Testis (tissue), 3 donors: ENCODE results near the gene FUT1. TPM values are rescaled to one million over a fixed set of nuclear protein-coding genes. Genes with fewer than 3 reads are reported as not detected.

Source experiments
- DNase-seq: peaks from one replicate; pipeline ENCODE4 v3.0.0-alpha.2; 2019
- H3K27ac ChIP-seq, 2 donors: fragments of 200-600 bp; sonication (generic); one replicate each; pipeline ENCODE4 v1.5.1; 2019
- H3K27me3 ChIP-seq: fragments of 200-600 bp; sonication (generic); one replicate; pipeline ENCODE4 v1.5.1; 2019
- H3K36me3 ChIP-seq: fragments of 200-600 bp; sonication (generic); one replicate; pipeline ENCODE4 v1.5.1; 2017; ENCODE audit warnings: low read depth; ENCODE audit errors: missing control alignments
- H3K4me1 ChIP-seq: fragments of 200-600 bp; sonication (generic); one replicate; pipeline ENCODE4 v1.5.1; 2019
- H3K4me3 ChIP-seq, 2 donors: fragments of 200-600 bp; sonication (generic); one replicate each; pipeline ENCODE4 v1.5.1; 2017 to 2019
- H3K9me3 ChIP-seq: fragments of 200-600 bp; sonication (generic); one replicate; pipeline ENCODE4 v1.5.1; 2017
- CTCF ChIP-seq, 3 experiments: fragments of 450-650 bp in 2 of 3; fragments of 200-600 bp in 1 of 3; sonication (generic) in 1 of 3; IDR thresholded peaks; one replicate each; pipeline ENCODE4 v1.5.1; 2016 to 2019; ENCODE audit warnings: antibody characterized with exemption in 3 of 3, mild to moderate bottlenecking in 2 of 3, moderate library complexity in 1 of 3
- POLR2A ChIP-seq: fragments of 450-650 bp; IDR thresholded peaks from one replicate; pipeline ENCODE4 v1.6.1; 2017; ENCODE audit warnings: antibody characterized with exemption, mild to moderate bottlenecking, moderate library complexity
- WGBS, 2 donors: methylation state at CpG; one replicate each; pipeline ENCODE4 v1.1.5; 2018; 5-methylcytosine and 5-hydroxymethylcytosine counted together
- intact Hi-C: fragments of 100-400 bp; cut with DNase I; formaldehyde crosslinking; loops from one replicate; pipeline ENCODE4 v1.15.1; 2023; ENCODE audit warnings: low total_unique reads
- polyA plus RNA-seq: library from polyadenylated mRNA; stranded (reverse); fragments of 350-450 nt; fragmentation: Illumina TruSeq; extraction: RNeasy Lipid Tissue Mini Kit (QIAGEN cat#74804); gene quantifications from one replicate; pipeline ENCODE4 v1.2.3, GENCODE V29; 2014; ENCODE audit warnings: low read depth, low replicate concordance; ENCODE audit not compliant: insufficient read depth
- total RNA-seq, 2 donors: library from RNA; depleted of rRNA; stranded (reverse); fragments of >200 nt; gene quantifications; one replicate each; pipeline ENCODE4 v1.2.3, GENCODE V29; 2016

FUT1 gene
- total and polyA plus RNA-seq, 3 donors from 2014 or later, result 2.0 to 5.1 (median 3.6) TPM

- 77 to 86% methylated on average over 5 to 12 of the region's 12 CpGs for WGBS, 2 donors
- H3K4me3 ChIP-seq, result no peak overlapping the region
- intact Hi-C loops, result no loop called here
- H3K27me3 ChIP-seq, result no peaks in the 10 kb centered on the region
- no peak for DNase-seq
- H3K36me3 ChIP-seq, result no peaks in the 10 kb centered on the region
- no peaks in the 10 kb centered on the region for H3K9me3 ChIP-seq
- TF ChIP-seq CTCF (IDR thresholded peaks at IDR 0.05) (no peak), POLR2A (no peak)
- H3K27ac ChIP-seq, result peak overlapping the region in 1 of 2 donors; percentile 10
- H3K4me1 ChIP-seq, result peaks cover 17% of the 10 kb centered on the region
These were observed 4.7 kb upstream of the FUT1 start for GRCh38 chr19:48757089-48757675.

DNA sequence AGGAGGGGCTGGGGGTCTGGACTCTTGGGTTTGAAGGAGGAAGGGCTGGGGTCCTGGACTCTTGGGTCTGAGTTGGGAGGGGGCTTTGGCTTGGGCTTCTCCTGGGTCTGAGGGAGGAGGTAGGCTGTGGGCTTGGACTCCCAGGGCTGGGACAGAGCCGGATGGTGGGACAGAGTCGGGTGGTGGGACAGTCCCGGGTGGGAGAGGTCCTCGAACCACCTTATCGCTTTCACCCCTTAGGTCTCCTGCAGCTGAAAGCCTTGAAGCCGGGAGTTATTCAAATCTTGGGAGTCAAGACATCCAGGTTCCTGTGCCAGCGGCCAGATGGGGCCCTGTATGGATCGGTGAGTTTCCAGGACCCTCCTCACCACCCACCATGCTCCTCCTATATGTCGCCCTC is 4.2 kb upstream of the FUT1 start:
- H3K36me3 ChIP-seq, result no peaks in the 10 kb centered on the region
- H3K9me3 ChIP-seq, result no peaks in the 10 kb centered on the region
- peaks cover 19% of the 10 kb centered on the region for H3K4me1 ChIP-seq
- 80 to 82% methylated on average over 9 of the region's 9 CpGs for WGBS, 2 donors
- TF ChIP-seq CTCF (IDR thresholded peaks at IDR 0.05) (no peak), POLR2A (no peak)
- no peak for DNase-seq
- intact Hi-C loops, result no loop called here
- no peak overlapping the region for H3K4me3 ChIP-seq
- H3K27ac ChIP-seq, result no peak overlapping the region
- H3K27me3 ChIP-seq, result no peaks in the 10 kb centered on the region

DNA sequence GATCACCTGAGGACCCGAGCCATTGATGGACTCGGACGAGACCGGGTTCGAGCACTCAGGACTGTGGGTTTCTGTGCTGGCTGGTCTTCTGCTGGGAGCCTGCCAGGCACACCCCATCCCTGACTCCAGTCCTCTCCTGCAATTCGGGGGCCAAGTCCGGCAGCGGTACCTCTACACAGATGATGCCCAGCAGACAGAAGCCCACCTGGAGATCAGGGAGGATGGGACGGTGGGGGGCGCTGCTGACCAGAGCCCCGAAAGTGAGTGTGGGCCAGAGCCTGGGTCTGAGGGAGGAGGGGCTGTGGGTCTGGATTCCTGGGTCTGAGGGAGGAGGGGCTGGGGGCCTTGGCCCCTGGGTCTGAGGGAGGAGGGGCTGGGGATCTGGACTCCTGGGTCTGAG is 3.8 kb upstream of the FUT1 start:
- 90 to 91% methylated on average over 5 to 11 of the region's 11 CpGs for WGBS, 2 donors
- intact Hi-C loops, result no loop called here
- H3K27me3 ChIP-seq, result no peaks in the 10 kb centered on the region
- no peak overlapping the region for H3K27ac ChIP-seq
- DNase-seq, result no peak
- no peaks in the 10 kb centered on the region for H3K36me3 ChIP-seq
- H3K4me1 ChIP-seq, result peaks cover 19% of the 10 kb centered on the region
- no peaks in the 10 kb centered on the region for H3K9me3 ChIP-seq
- TF ChIP-seq POLR2A (no peak), CTCF (IDR thresholded peaks at IDR 0.05) (no peak)
- no peak overlapping the region for H3K4me3 ChIP-seq

- intact Hi-C loops, result no loop called here
- Histone ChIP-seq H3K4me1 (peaks cover 19% of the 10 kb centered on the region), H3K9me3 (no peaks in the 10 kb centered on the region), H3K27ac (no peak overlapping the region), H3K4me3 (no peak overlapping the region), H3K27me3 (no peaks in the 10 kb centered on the region), H3K36me3 (no peaks in the 10 kb centered on the region)
- no peak for DNase-seq
- 73 to 88% methylated on average over 5 of the region's 5 CpGs for WGBS, 2 donors
- no peak for TF ChIP-seq POLR2A
- no peak for TF ChIP-seq CTCF (IDR thresholded peaks at IDR 0.05)
These were observed 3.3 kb upstream of the FUT1 start for GRCh38 chr19:48755787-48756186.

GRCh38 chr19:48755084-48755641 is 2.7 kb upstream of the FUT1 start, which contains the start of gene FGF21:
Gene FGF21, plus strand, starts transcription at chr19:48755524. Its CDS starts 713 bp downstream, at chr19:48756237.
- peak within 1 kb of the TSS; percentile 24 to 71 for H3K27ac ChIP-seq
- DNase-seq, result no peak
- 75 to 80% methylated on average over 3 to 4 of the region's 4 CpGs for WGBS, 2 donors
- H3K36me3 ChIP-seq, result no peaks in the 10 kb centered on the region
- H3K27me3 ChIP-seq, result no peaks in the 10 kb centered on the region
- no peak within 1 kb of the TSS for H3K4me3 ChIP-seq
- H3K4me1 ChIP-seq, result peaks cover 19% of the 10 kb centered on the region
- no peak for TF ChIP-seq CTCF (IDR thresholded peaks at IDR 0.05)
- TF ChIP-seq POLR2A, result no peak
- H3K9me3 ChIP-seq, result no peaks in the 10 kb centered on the region
- intact Hi-C loops, result no loop called here
